NOMO-1 treated with dmso at 0.1 percent for 144 hours (cell line): ENCODE measurements around the gene TOR3A.

Source experiments
- DNase-seq: peaks from one replicate; lab custom pipeline; 2025; ENCODE audit not compliant: unreplicated experiment; lab: John Stamatoyannopoulos, UW

The TOR3A gene

GRCh38 chr1:179145521-179145920 lies 63.7 kb downstream of the TOR3A start:
- DNase-seq, result no peak
